ENCODE results near the gene ANKFY1.
"Not testable (repeated sequence)": the region's sequence is repeated elsewhere in the genome, so short reads cannot be mapped to it uniquely, and the experiment has no call there.

Gene ANKFY1

DNA sequence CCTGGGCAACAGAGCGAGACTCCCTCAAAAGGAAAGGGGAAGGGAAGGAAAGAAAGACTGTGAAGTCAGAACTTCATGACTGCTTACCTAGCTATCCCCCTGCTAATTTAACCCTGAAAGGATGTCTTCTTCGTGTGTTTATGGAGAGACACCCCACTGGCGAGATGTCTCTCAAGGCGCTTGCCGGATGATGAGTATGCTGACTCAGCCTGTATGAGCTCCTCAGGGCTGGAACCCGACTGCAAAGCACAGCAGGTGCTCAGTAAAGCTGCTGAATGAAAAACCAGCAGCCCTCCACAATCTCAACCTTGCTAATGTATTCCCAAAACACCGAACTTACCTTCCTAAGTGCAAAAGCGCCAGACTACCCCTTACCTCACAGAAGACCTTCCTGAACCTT lies 2.3 kb downstream of the ANKFY1 start:
- no peak overlapping the region for H3K27ac ChIP-seq (ENCODE audit: low read depth in 2 of 2, low read length in 2 of 2)
- no peaks in the 10 kb centered on the region for H3K27me3 ChIP-seq (ENCODE audit: control insufficient read depth in 2 of 2, insufficient read depth in 2 of 2, low read length in 2 of 2)
- peaks cover 2 to 4% of the 10 kb centered on the region in 2 donors for H3K36me3 ChIP-seq (ENCODE audit: control insufficient read depth in 2 of 2, insufficient read depth in 2 of 2, low read length in 2 of 2)
- H3K4me1 ChIP-seq (ENCODE audit: control insufficient read depth in 2 of 2, insufficient read depth in 2 of 2, low read length in 2 of 2): peaks cover 16 to 18% of the 10 kb centered on the region in 2 donors
- H3K9me3 ChIP-seq (ENCODE audit: control insufficient read depth in 2 of 2, low read length in 2 of 2): peaks cover 0 to 2% of the 10 kb centered on the region in 2 donors
- no peak overlapping the region for H3K9ac ChIP-seq (ENCODE audit: low read depth in 1 of 2, low read length in 2 of 2)
- H3K4me3 ChIP-seq (ENCODE audit: low read length in 2 of 2): no peak overlapping the region

GRCh38 chr17:4258867-4259266 lies 4.9 kb downstream of the ANKFY1 start:
- Histone ChIP-seq H3K9me3 (ENCODE audit: control insufficient read depth in 2 of 2, low read length in 2 of 2) (peaks cover 0 to 2% of the 10 kb centered on the region in 2 donors), H3K27ac (ENCODE audit: low read depth in 2 of 2, low read length in 2 of 2) (no peak overlapping the region), H3K4me1 (ENCODE audit: control insufficient read depth in 2 of 2, insufficient read depth in 2 of 2, low read length in 2 of 2) (peaks cover 8 to 16% of the 10 kb centered on the region in 2 donors), H3K27me3 (ENCODE audit: control insufficient read depth in 2 of 2, insufficient read depth in 2 of 2, low read length in 2 of 2) (no peaks in the 10 kb centered on the region), H3K9ac (ENCODE audit: low read depth in 1 of 2, low read length in 2 of 2) (no peak overlapping the region), H3K36me3 (ENCODE audit: control insufficient read depth in 2 of 2, insufficient read depth in 2 of 2, low read length in 2 of 2) (peaks cover 2 to 4% of the 10 kb centered on the region in 2 donors), H3K4me3 (ENCODE audit: low read length in 2 of 2) (no peak overlapping the region)

GRCh38 chr17:4256952-4257351 lies 6.8 kb downstream of the ANKFY1 start:
- Histone ChIP-seq H3K27ac (ENCODE audit: low read depth in 2 of 2, low read length in 2 of 2) (no peak overlapping the region), H3K9me3 (ENCODE audit: control insufficient read depth in 2 of 2, low read length in 2 of 2) (peaks cover 0 to 2% of the 10 kb centered on the region in 2 donors), H3K4me1 (ENCODE audit: control insufficient read depth in 2 of 2, insufficient read depth in 2 of 2, low read length in 2 of 2) (peaks cover 0 to 5% of the 10 kb centered on the region in 2 donors), H3K4me3 (ENCODE audit: low read length in 2 of 2) (no peak overlapping the region), H3K27me3 (ENCODE audit: control insufficient read depth in 2 of 2, insufficient read depth in 2 of 2, low read length in 2 of 2) (no peaks in the 10 kb centered on the region), H3K36me3 (ENCODE audit: control insufficient read depth in 2 of 2, insufficient read depth in 2 of 2, low read length in 2 of 2) (peaks cover 2 to 4% of the 10 kb centered on the region in 2 donors), H3K9ac (ENCODE audit: low read depth in 1 of 2, low read length in 2 of 2) (no peak overlapping the region)

- not testable (repeated sequence) for H3K4me1 ChIP-seq (ENCODE audit: control insufficient read depth in 2 of 2, insufficient read depth in 2 of 2, low read length in 2 of 2); H3K27me3 ChIP-seq (ENCODE audit: control insufficient read depth in 2 of 2, insufficient read depth in 2 of 2, low read length in 2 of 2); H3K9ac ChIP-seq (ENCODE audit: low read depth in 1 of 2, low read length in 2 of 2); H3K4me3 ChIP-seq (ENCODE audit: low read length in 2 of 2); H3K36me3 ChIP-seq (ENCODE audit: control insufficient read depth in 2 of 2, insufficient read depth in 2 of 2, low read length in 2 of 2); H3K27ac ChIP-seq (ENCODE audit: low read depth in 2 of 2, low read length in 2 of 2); H3K9me3 ChIP-seq (ENCODE audit: control insufficient read depth in 2 of 2, low read length in 2 of 2)
These were observed 8.5 kb downstream of the ANKFY1 start for GRCh38 chr17:4255271-4255670.

DNA sequence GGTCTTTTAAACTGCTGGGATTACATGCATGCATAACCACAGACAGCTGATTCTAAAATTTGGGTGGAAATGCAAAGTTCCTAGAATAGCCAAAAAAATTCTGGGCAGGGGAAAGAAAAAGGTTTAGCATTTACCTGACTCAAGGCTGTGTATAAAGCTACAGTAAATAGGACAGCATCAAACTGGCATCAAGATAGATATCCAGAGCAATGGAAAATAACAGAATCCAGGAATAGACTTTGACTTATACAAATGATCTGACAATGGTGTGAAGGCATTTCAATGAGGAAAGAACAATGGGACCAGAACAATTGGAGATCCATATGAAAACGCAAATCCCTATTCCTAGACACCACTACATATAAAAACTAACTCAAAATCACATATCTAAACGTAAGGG lies 12.9 kb downstream of the ANKFY1 start:
- Histone ChIP-seq H3K9ac (ENCODE audit: low read depth in 1 of 2, low read length in 2 of 2) (no peak overlapping the region), H3K4me1 (ENCODE audit: control insufficient read depth in 2 of 2, insufficient read depth in 2 of 2, low read length in 2 of 2) (peaks cover 9 to 36% of the 10 kb centered on the region in 2 donors), H3K9me3 (ENCODE audit: control insufficient read depth in 2 of 2, low read length in 2 of 2) (no peaks in the 10 kb centered on the region), H3K27me3 (ENCODE audit: control insufficient read depth in 2 of 2, insufficient read depth in 2 of 2, low read length in 2 of 2) (no peaks in the 10 kb centered on the region), H3K4me3 (ENCODE audit: low read length in 2 of 2) (no peak overlapping the region), H3K27ac (ENCODE audit: low read depth in 2 of 2, low read length in 2 of 2) (no peak overlapping the region), H3K36me3 (ENCODE audit: control insufficient read depth in 2 of 2, insufficient read depth in 2 of 2, low read length in 2 of 2) (no peaks in the 10 kb centered on the region)

DNA sequence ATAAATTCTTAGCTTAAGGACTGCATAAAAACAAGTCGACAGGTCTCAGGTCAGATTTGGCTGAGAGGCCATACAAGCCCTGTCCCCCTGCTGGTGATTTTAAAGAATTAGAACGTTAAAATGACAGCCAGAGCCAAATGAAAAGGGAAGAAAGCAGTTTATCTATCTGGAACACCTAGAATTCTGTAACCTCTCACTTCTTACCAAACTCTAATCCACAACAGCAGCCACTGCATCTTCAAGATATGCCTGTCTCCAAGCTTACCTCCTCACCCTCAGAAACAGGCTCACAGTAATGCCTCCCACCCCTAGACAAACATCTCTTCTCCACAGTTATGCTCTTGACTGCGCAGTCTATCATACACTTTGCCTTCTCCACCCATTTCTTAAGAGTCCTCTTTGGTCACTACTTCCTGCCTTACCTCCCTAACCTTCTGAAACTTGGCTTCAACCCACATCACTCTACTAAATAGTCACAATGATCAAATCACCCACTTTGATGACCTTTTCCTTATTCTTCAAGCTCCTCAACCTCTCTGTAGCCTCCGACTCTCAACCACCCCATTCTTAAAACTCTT lies 14.2 kb downstream of the ANKFY1 start:
- no peak overlapping the region for H3K9ac ChIP-seq (ENCODE audit: low read depth in 1 of 2, low read length in 2 of 2)
- H3K36me3 ChIP-seq (ENCODE audit: control insufficient read depth in 2 of 2, insufficient read depth in 2 of 2, low read length in 2 of 2): no peaks in the 10 kb centered on the region
- H3K27me3 ChIP-seq (ENCODE audit: control insufficient read depth in 2 of 2, insufficient read depth in 2 of 2, low read length in 2 of 2): no peaks in the 10 kb centered on the region
- H3K4me3 ChIP-seq (ENCODE audit: low read length in 2 of 2): no peak overlapping the region
- H3K9me3 ChIP-seq (ENCODE audit: control insufficient read depth in 2 of 2, low read length in 2 of 2): no peaks in the 10 kb centered on the region
- H3K27ac ChIP-seq (ENCODE audit: low read depth in 2 of 2, low read length in 2 of 2): peak overlapping the region in 1 of 2 donors; percentile 13
- H3K4me1 ChIP-seq (ENCODE audit: control insufficient read depth in 2 of 2, insufficient read depth in 2 of 2, low read length in 2 of 2): peaks cover 9 to 36% of the 10 kb centered on the region in 2 donors

GRCh38 chr17:4248504-4249277 lies 15.1 kb downstream of the ANKFY1 start:
- H3K9me3 ChIP-seq (ENCODE audit: control insufficient read depth in 2 of 2, low read length in 2 of 2): no peaks in the 10 kb centered on the region
- H3K4me1 ChIP-seq (ENCODE audit: control insufficient read depth in 2 of 2, insufficient read depth in 2 of 2, low read length in 2 of 2): peaks cover 9 to 36% of the 10 kb centered on the region in 2 donors
- H3K27me3 ChIP-seq (ENCODE audit: control insufficient read depth in 2 of 2, insufficient read depth in 2 of 2, low read length in 2 of 2): no peaks in the 10 kb centered on the region
- no peak overlapping the region for H3K4me3 ChIP-seq (ENCODE audit: low read length in 2 of 2)
- H3K27ac ChIP-seq (ENCODE audit: low read depth in 2 of 2, low read length in 2 of 2): peak overlapping the region; percentile 63 to 84
- peak overlapping the region in 1 of 2 donors; percentile 14 for H3K9ac ChIP-seq (ENCODE audit: low read depth in 1 of 2, low read length in 2 of 2)
- no peaks in the 10 kb centered on the region for H3K36me3 ChIP-seq (ENCODE audit: control insufficient read depth in 2 of 2, insufficient read depth in 2 of 2, low read length in 2 of 2)

DNA sequence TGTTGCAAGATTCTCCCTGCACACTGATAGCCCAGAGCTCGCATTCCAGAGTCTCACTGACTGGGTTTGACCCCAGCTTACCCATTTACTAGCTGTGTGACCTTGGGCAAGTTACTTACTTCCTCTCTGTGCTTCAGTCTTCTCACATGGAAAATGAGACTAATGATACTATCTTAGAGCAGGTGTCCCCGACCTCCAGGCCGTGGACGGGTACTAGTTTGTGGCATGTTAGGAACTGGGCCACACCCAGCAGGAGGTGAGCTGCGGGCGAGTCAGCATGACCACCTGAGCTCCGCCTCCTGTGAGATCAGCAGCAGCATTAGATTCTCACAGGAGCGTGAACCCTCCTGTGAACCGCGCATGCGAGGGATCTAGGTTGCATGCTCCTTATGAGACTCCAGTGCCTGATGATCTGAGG lies 15.8 kb downstream of the ANKFY1 start:
- Histone ChIP-seq H3K4me3 (ENCODE audit: low read length in 2 of 2) (peak overlapping the region; percentile 8 to 39), H3K27me3 (ENCODE audit: control insufficient read depth in 2 of 2, insufficient read depth in 2 of 2, low read length in 2 of 2) (no peaks in the 10 kb centered on the region), H3K36me3 (ENCODE audit: control insufficient read depth in 2 of 2, insufficient read depth in 2 of 2, low read length in 2 of 2) (no peaks in the 10 kb centered on the region), H3K9me3 (ENCODE audit: control insufficient read depth in 2 of 2, low read length in 2 of 2) (no peaks in the 10 kb centered on the region), H3K9ac (ENCODE audit: low read depth in 1 of 2, low read length in 2 of 2) (peak overlapping the region in 1 of 2 donors; percentile 14), H3K27ac (ENCODE audit: low read depth in 2 of 2, low read length in 2 of 2) (peak overlapping the region; percentile 63 to 84), H3K4me1 (ENCODE audit: control insufficient read depth in 2 of 2, insufficient read depth in 2 of 2, low read length in 2 of 2) (peaks cover 9 to 36% of the 10 kb centered on the region in 2 donors)

DNA sequence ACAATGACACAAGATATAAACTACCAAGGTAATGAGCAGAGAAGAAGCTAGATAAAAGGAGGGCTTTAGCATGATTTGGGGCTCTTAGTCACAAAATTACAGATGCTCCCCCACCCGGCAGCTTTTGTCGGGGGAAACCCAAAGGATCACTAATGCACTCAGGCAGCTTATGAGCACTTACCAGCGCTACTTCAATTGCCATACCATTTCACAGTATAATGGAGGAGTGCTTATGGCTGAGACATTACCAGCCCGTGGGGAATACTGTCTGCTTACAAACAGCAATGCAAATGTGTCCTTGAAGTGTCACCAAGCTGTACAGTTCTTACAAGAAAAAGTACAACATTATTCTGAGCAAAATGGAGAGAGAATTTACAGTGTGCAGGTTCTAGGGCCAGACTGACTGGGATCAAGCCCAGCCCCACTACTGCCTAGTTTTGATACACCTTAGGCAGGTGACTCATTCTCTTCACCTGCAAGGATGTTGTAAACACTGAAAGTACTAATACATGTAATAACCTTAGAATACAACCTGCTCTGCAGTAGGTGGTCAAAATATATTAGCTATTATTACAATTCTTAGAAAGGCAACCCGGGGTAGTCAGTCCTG lies 16.3 kb downstream of the ANKFY1 start:
- Histone ChIP-seq H3K4me1 (ENCODE audit: control insufficient read depth in 2 of 2, insufficient read depth in 2 of 2, low read length in 2 of 2) (peaks cover 9 to 36% of the 10 kb centered on the region in 2 donors), H3K9ac (ENCODE audit: low read depth in 1 of 2, low read length in 2 of 2) (peak overlapping the region in 1 of 2 donors; percentile 28), H3K27ac (ENCODE audit: low read depth in 2 of 2, low read length in 2 of 2) (peak overlapping the region; percentile 63 to 84), H3K9me3 (ENCODE audit: control insufficient read depth in 2 of 2, low read length in 2 of 2) (no peaks in the 10 kb centered on the region), H3K27me3 (ENCODE audit: control insufficient read depth in 2 of 2, insufficient read depth in 2 of 2, low read length in 2 of 2) (no peaks in the 10 kb centered on the region), H3K4me3 (ENCODE audit: low read length in 2 of 2) (peak overlapping the region; percentile 8 to 39), H3K36me3 (ENCODE audit: control insufficient read depth in 2 of 2, insufficient read depth in 2 of 2, low read length in 2 of 2) (no peaks in the 10 kb centered on the region)

DNA sequence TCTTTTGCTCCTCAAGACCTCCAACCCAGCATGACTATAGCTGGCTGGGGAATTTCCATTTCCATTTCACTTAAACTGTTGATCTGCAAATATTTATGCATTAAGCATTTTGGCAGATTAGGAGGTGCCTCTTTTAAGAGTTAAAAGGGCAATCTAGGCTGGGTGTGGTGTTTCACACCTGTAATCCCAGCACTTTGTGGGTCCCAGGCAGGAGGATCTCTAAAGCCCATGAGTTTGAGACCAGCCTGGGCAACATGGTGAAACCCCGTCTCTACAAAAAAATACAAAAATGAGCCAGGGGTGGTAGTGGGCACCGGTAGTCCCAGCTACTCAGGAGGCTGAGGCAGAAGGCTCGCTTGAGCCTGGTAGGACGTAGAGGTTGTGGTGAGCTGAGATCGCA lies 17.1 kb downstream of the ANKFY1 start:
- peaks cover 3 to 6% of the 10 kb centered on the region in 2 donors for H3K36me3 ChIP-seq (ENCODE audit: control insufficient read depth in 2 of 2, insufficient read depth in 2 of 2, low read length in 2 of 2)
- H3K27me3 ChIP-seq (ENCODE audit: control insufficient read depth in 2 of 2, insufficient read depth in 2 of 2, low read length in 2 of 2): no peaks in the 10 kb centered on the region
- H3K9ac ChIP-seq (ENCODE audit: low read depth in 1 of 2, low read length in 2 of 2): no peak overlapping the region
- no peaks in the 10 kb centered on the region for H3K9me3 ChIP-seq (ENCODE audit: control insufficient read depth in 2 of 2, low read length in 2 of 2)
- peaks cover 9 to 36% of the 10 kb centered on the region in 2 donors for H3K4me1 ChIP-seq (ENCODE audit: control insufficient read depth in 2 of 2, insufficient read depth in 2 of 2, low read length in 2 of 2)
- H3K27ac ChIP-seq (ENCODE audit: low read depth in 2 of 2, low read length in 2 of 2): no peak overlapping the region
- H3K4me3 ChIP-seq (ENCODE audit: low read length in 2 of 2): no peak overlapping the region
